Left kidney (tissue), 2 donors: ENCODE measurements around the gene MYO3B. TPM values are rescaled to one million over a fixed set of nuclear protein-coding genes. Genes with fewer than 3 reads are reported as not detected.

Source experiments
- DNase-seq: peaks from one replicate; pipeline ENCODE4 v3.0.0-alpha.2; 2013
- polyA plus RNA-seq: library from polyadenylated mRNA; unstranded; fragments of 120-200 nt; gene quantifications from one replicate; pipeline ENCODE4 v1.2.1, GENCODE V29; 2013; ENCODE audit not compliant: insufficient read length

The MYO3B gene
- polyA plus RNA-seq, 1 donor, result 7.8 TPM

GRCh38 chr2:170305711-170306110, 127.8 kb downstream of the MYO3B start:
- DNase-seq, result no peak

GRCh38 chr2:170306293-170306873, 128.4 kb downstream of the MYO3B start:
- DNase-seq, result no peak

GRCh38 chr2:170307052-170307451, 129.1 kb downstream of the MYO3B start:
- no peak for DNase-seq

- DNase-seq, result no peak
Observed at GRCh38 chr2:170307555-170308351, 129.8 kb downstream of the MYO3B start.

GRCh38 chr2:170310876-170311502, 133.0 kb downstream of the MYO3B start:
- DNase-seq, result no peak

GRCh38 chr2:170313347-170313991, 135.5 kb downstream of the MYO3B start:
- DNase-seq, result no peak

GRCh38 chr2:170313992-170314348, 136.0 kb downstream of the MYO3B start:
- DNase-seq, result no peak

- DNase-seq, result no peak
Observed at GRCh38 chr2:170314744-170315447, 136.9 kb downstream of the MYO3B start.

- DNase-seq, result no peak
Observed at GRCh38 chr2:170320948-170321347, 143.0 kb downstream of the MYO3B start.

- no peak for DNase-seq
Observed at GRCh38 chr2:170321526-170321925, 143.6 kb downstream of the MYO3B start.

GRCh38 chr2:170322140-170322766, 144.3 kb downstream of the MYO3B start:
- DNase-seq, result no peak

GRCh38 chr2:170323743-170324142, 145.8 kb downstream of the MYO3B start:
- no peak for DNase-seq

- DNase-seq, result peak; percentile 28
Observed at GRCh38 chr2:170324640-170325046, 146.7 kb downstream of the MYO3B start.

- DNase-seq, result no peak
Observed at GRCh38 chr2:170330881-170331280, 152.9 kb downstream of the MYO3B start.

- DNase-seq, result no peak
Observed at GRCh38 chr2:170332676-170333402, 154.9 kb downstream of the MYO3B start.

- no peak for DNase-seq
Observed at GRCh38 chr2:170335351-170335750, 157.4 kb downstream of the MYO3B start.

- DNase-seq, result no peak
Observed at GRCh38 chr2:170336408-170336807, 158.5 kb downstream of the MYO3B start.

GRCh38 chr2:170336916-170337315, 159.0 kb downstream of the MYO3B start:
- DNase-seq, result no peak

GRCh38 chr2:170339322-170339721, 161.4 kb downstream of the MYO3B start:
- no peak for DNase-seq

GRCh38 chr2:170339750-170340692, 162.1 kb downstream of the MYO3B start:
- no peak for DNase-seq
